ENCODE measurements around the gene NCOA4. TPM values are rescaled to one million over a fixed set of nuclear protein-coding genes. Genes with fewer than 3 reads are reported as not detected.

Gene NCOA4
- total and polyA plus RNA-seq, 2 of the 8 experiments (the other 6 are each of a cell fraction or from before 2014, with no cell fraction given) = 28.9 to 65.2 TPM

- Histone ChIP-seq H3K36me3 (ENCODE audit: control insufficient read depth in 2 of 4, insufficient read depth in 4 of 4, low read length in 3 of 4) (peaks cover 2 to 24% (median 10%) of the 10 kb centered on the region in 4 experiments; a peak in 6 of 8 replicates), H3K27ac (ENCODE audit: low read depth, low read length) (no peak overlapping the region), H3K79me1 (ENCODE audit: low read depth, low read length) (peaks cover 2% of the 10 kb centered on the region; the same call in 1 of the 2 replicates), H3K4me3 (ENCODE audit: extremely low read depth in 1 of 4, insufficient read depth in 2 of 4, low read depth in 3 of 4, low read length in 4 of 4) (no peak overlapping the region), H3K9me3 (ENCODE audit: insufficient read depth in 2 of 2, low read depth in 1 of 2, low read length in 1 of 2) (no peaks in the 10 kb centered on the region), H4K20me1 (replicated peaks in 1 of 2; ENCODE audit: control insufficient read depth in 1 of 2, insufficient read depth in 2 of 2, low read length in 2 of 2) (peaks cover 7 to 10% of the 10 kb centered on the region in 2 experiments), H4K91ac (replicated peaks; ENCODE audit: insufficient read length, low read length) (no peak overlapping the region), H3K18ac (ENCODE audit: extremely low read depth, low read length) (no peak overlapping the region), H3K79me2 (ENCODE audit: control insufficient read depth in 1 of 2, insufficient read depth in 2 of 2, low read length in 2 of 2) (peaks cover 3 to 45% of the 10 kb centered on the region in 2 experiments; a peak in 3 of 4 replicates), H2BK12ac (ENCODE audit: low read depth, low read length) (no peak overlapping the region), H2BK15ac (ENCODE audit: low read length) (no peak overlapping the region), H2BK5ac (ENCODE audit: low read depth, low read length) (no peak overlapping the region), H4K8ac (ENCODE audit: extremely low read depth, insufficient read depth, low read length) (no peak overlapping the region), H3K14ac (ENCODE audit: insufficient read length) (no peak overlapping the region), H3K4ac (replicated peaks; ENCODE audit: insufficient read length, low read depth, low read length) (no peak overlapping the region), H3K9ac (replicated peaks in 1 of 4; ENCODE audit: extremely low read depth in 1 of 4, low read depth in 3 of 4, low read length in 3 of 4) (no peak overlapping the region), H2AK5ac (ENCODE audit: low read depth, low read length) (no peak overlapping the region), H2AFZ (ENCODE audit: low read length) (no peak overlapping the region), H3K4me1 (replicated peaks in 1 of 4; ENCODE audit: control insufficient read depth in 3 of 4, insufficient read depth in 4 of 4, low read length in 3 of 4) (peaks cover 0 to 7% (median 3%) of the 10 kb centered on the region in 4 experiments; a peak in 3 of 7 replicates), H4K5ac (ENCODE audit: insufficient read length, low read depth, low read length) (no peak overlapping the region), H3K23ac (ENCODE audit: insufficient read length) (no peak overlapping the region), H3K23me2 (ENCODE audit: low read depth, low read length) (no peaks in the 10 kb centered on the region), H2BK120ac (replicated peaks; ENCODE audit: low read depth, low read length) (no peak overlapping the region), H2BK20ac (ENCODE audit: low read length) (no peak overlapping the region), H3K56ac (replicated peaks; ENCODE audit: insufficient read length, low read depth, low read length) (no peak overlapping the region), H3K4me2 (ENCODE audit: insufficient read depth in 1 of 2, low read depth in 2 of 2, low read length in 2 of 2) (no peak overlapping the region), H3K27me3 (replicated peaks in 1 of 4; ENCODE audit: control insufficient read depth in 3 of 4, extremely low read depth in 1 of 4, insufficient read depth in 3 of 4, low read length in 3 of 4) (no peaks in the 10 kb centered on the region)
- CTCF ChIA-PET (ENCODE audit: partially characterized antibody) = no interaction called here
- DNase-seq (ENCODE audit: low read depth in 1 of 2, low spot score in 2 of 2) = no peak
- 93% methylated on average over 5 of the region's 5 CpGs; no CpG with 5 or more reads in 1 of the 2 experiments for WGBS, 2 experiments (ENCODE audit: extremely low coverage in 1 of 2, insufficient coverage in 1 of 2, insufficient read length in 1 of 2, insufficient replicate concordance in 2 of 2, low coverage in 1 of 2, low lambda C conversion rate in 2 of 2, missing lambda C conversion rate in 1 of 2)
- POLR2A ChIA-PET (ENCODE audit: partially characterized antibody) = interaction anchor here (1.8 kb wide), 1 partner anchor 10 kb away, joined by 6 read pairs; no protein-coding TSS in a partner anchor
- FAIRE-seq = no peak
- TF ChIP-seq CHD1 (IDR thresholded peaks at IDR 0.05; ENCODE audit: low read depth, low read length) = no peak
- TF ChIP-seq, protein P1, sequence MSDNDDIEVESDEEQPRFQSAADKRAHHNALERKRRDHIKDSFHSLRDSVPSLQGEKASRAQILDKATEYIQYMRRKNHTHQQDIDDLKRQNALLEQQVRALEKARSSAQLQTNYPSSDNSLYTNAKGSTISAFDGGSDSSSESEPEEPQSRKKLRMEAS (IDR thresholded peaks at IDR 0.05) = no peak
- TF ChIP-seq, protein P2, sequence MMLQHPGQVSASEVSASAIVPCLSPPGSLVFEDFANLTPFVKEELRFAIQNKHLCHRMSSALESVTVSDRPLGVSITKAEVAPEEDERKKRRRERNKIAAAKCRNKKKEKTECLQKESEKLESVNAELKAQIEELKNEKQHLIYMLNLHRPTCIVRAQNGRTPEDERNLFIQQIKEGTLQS (IDR thresholded peaks at IDR 0.05; ENCODE audit: insufficient read depth, low read depth, low read length) = no peak
- no peak for TF ChIP-seq NRF1 (IDR thresholded peaks at IDR 0.05; ENCODE audit: low read depth, low read length)
- TF ChIP-seq CREB1 (IDR thresholded peaks at IDR 0.05) = no peak
- no peak for TF ChIP-seq BRCA1 (IDR thresholded peaks at IDR 0.05; ENCODE audit: low read depth, low read length)
- TF ChIP-seq SRF (IDR thresholded peaks at IDR 0.05; ENCODE audit: low read depth, low read length) = no peak
- TF ChIP-seq PHF8 (conservative IDR thresholded peaks at IDR 0.05; ENCODE audit: low read depth, low read length) = no peak
- TF ChIP-seq, protein P3, sequence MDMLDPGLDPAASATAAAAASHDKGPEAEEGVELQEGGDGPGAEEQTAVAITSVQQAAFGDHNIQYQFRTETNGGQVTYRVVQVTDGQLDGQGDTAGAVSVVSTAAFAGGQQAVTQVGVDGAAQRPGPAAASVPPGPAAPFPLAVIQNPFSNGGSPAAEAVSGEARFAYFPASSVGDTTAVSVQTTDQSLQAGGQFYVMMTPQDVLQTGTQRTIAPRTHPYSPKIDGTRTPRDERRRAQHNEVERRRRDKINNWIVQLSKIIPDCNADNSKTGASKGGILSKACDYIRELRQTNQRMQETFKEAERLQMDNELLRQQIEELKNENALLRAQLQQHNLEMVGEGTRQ (IDR thresholded peaks at IDR 0.05; ENCODE audit: low read length) = no peak
- no peak for TF ChIP-seq RXRA (IDR thresholded peaks at IDR 0.05; ENCODE audit: insufficient read depth, low read depth, low read length)
Measured at GRCh38 chr10:46016190-46016589, 14.2 kb downstream of the NCOA4 start.
